ENCODE results near the gene C12orf76. TPM values are rescaled to one million over a fixed set of nuclear protein-coding genes. Genes with fewer than 3 reads are reported as not detected.
A peak's percentile ranks its signal among the peaks of the same experiment; 100 is the strongest.
"Not testable (repeated sequence)": the region's sequence is repeated elsewhere in the genome, so short reads cannot be mapped to it uniquely, and the experiment has no call there.

C12orf76 gene, protein sequence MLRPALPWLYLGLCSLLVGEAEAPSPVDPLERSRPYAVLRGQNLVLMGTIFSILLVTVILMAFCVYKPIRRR
- 14.1 TPM for total RNA-seq

DNA sequence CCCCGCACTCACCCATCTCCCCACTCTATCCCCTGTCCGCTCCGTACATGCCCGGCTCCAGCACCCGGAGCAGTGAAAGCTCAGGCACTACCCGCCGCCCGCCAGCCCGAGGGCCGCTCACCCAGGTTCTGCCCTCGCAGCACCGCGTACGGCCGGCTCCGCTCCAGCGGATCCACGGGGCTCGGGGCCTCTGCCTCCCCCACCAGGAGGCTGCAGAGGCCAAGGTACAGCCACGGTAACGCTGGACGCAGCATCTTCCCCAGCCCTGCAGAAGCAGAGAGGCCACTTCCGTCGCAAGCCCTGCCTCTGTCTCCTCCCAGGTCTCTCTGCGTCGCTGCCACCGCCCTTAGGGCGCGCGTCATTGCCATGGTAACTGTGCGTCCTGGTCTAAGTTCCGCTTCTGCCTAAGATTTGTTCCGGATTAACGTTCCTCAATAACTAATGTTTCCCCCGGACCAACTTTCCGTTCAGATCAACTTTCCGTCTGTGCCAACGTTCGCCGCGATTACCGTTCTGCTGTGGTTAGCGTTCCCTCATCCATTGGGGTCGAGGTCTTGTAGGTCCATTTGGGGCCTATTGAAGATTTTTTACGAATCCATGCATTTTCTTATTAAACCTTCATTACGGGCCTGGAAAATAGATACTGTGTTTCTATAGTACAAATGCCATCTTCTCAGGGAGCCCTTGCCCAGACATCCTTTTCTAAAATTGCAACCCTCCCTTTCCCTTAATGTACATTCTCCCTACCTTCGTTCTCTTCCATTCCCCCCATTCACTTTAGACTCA is at the start of gene C12orf76:
Gene C12orf76 (minus strand): TSS at position 281 of the 786 bp plus-strand sequence. CDS start 27 bp downstream, at position 254.
- DNase-seq (ENCODE audit: low spot score), result peak; percentile 96

DNA sequence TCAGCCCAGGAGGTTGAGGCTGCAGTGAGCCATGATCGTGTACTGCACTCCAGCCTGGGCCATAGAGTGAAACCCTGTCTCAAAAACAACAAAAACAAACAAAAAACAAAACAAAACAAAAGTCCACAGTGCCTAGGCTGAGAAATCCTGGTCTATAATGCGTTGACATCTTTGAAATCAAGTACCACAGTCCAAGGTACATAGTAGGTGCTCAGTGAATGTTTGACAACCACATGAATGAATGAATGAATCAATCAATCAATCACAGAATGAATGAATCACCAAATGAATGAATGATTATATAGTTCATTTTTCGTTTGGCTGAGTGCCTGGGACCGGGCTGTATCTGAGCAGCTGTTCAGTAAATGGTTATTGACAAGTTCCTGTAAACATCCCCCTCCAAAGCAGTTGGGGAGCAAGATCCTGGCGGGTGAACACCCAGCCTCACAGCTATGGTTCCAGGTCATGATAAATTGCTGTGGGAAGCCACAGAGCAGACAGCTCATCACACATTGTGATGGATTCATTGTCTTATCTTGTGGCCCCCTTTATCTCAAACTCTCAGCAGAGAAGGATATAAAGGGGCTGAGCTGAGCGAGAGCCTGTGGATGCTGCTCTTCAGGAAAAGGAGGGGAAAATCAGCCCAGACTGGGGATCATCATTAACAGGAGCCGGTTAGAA is 45.4 kb upstream of the C12orf76 start:
- no peak for DNase-seq (ENCODE audit: low spot score)

GRCh38 chr12:110091136-110091711 is 42.9 kb upstream of the C12orf76 start:
- no peak for DNase-seq (ENCODE audit: low spot score)

- DNase-seq (ENCODE audit: low spot score), result no peak
Observed at GRCh38 chr12:110090266-110091135, 42.2 kb upstream of the C12orf76 start.

- DNase-seq (ENCODE audit: low spot score), result no peak
Observed at GRCh38 chr12:110088936-110089335, 40.6 kb upstream of the C12orf76 start.

DNA sequence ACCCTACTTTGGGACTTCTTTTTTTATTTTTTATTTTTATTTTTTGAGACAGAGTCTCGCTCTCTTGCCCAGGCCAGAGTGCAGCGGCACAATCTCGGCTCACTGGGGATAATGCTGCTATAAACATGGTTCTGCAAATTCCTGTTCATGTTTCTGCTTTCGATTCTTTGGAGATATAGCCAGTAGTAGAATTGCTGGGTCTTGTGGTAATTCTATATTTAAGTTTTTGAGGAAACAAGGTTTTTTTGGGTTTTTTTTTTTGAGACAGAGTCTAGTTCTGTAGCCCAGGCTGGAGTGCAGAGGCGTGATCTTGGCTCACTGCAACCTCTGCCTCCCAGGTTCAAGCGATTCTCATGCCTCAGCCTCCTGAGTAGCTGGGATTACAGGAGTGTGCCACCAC is 39.9 kb upstream of the C12orf76 start:
- not testable (repeated sequence) for DNase-seq (ENCODE audit: low spot score)

- no peak for DNase-seq (ENCODE audit: low spot score)
Observed at GRCh38 chr12:110084314-110085015, 36.1 kb upstream of the C12orf76 start.

- no peak for DNase-seq (ENCODE audit: low spot score)
Observed at GRCh38 chr12:110080410-110080809, 32.1 kb upstream of the C12orf76 start.

DNA sequence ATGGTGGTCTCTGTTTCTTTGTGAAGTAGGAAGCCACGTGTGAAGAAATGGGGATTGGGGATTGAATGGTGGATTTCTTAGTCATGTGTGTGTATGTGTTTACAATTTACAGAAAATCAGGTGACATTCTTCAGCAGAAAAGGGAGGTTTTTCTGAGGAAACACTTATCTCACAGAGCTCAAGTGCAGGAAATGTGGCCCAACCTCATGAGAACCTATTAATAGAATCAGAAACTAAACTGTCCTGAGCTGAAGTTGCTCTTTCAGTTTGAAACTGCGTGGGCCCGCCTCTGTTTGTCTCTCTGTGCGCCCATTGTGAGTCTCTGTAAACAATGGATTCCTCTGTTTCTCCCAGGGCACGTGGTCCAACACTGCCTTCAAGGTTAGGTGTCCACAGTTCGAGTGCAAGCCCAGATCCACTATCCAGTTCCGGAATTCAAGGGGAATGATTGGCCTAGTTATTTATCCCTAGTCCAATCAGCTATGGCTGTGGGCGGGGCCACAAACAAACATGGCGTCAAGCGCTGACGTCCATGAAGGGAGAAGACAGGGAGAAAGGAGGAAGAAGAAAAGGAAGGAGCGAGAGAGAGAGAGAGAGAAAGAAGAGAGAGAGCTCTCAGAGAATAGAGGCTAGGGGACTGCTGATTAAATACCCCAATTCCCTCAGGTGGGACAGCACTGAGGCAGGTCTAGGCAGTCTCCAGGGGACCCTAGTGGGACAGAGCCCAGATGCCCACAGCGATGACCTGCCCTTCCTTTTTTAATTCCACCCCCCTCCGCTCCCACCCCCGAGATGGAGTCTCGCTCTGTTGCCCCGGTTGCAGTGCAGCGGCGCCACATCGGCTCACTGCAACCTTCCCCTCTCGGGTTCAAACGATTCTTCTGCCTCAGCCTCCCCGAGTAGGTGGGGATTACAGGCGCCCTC is 31.4 kb upstream of the C12orf76 start:
- DNase-seq (ENCODE audit: low spot score), result peak; percentile 47

- no peak for DNase-seq (ENCODE audit: low spot score)
Observed at GRCh38 chr12:110077800-110078199, 29.5 kb upstream of the C12orf76 start.

GRCh38 chr12:110075880-110076279 is 27.6 kb upstream of the C12orf76 start:
- DNase-seq (ENCODE audit: low spot score), result no peak

- no peak for DNase-seq (ENCODE audit: low spot score)
Observed at GRCh38 chr12:110074089-110074488, 25.8 kb upstream of the C12orf76 start.

GRCh38 chr12:110073049-110073831 is 24.9 kb upstream of the C12orf76 start:
- DNase-seq (ENCODE audit: low spot score), result no peak

DNA sequence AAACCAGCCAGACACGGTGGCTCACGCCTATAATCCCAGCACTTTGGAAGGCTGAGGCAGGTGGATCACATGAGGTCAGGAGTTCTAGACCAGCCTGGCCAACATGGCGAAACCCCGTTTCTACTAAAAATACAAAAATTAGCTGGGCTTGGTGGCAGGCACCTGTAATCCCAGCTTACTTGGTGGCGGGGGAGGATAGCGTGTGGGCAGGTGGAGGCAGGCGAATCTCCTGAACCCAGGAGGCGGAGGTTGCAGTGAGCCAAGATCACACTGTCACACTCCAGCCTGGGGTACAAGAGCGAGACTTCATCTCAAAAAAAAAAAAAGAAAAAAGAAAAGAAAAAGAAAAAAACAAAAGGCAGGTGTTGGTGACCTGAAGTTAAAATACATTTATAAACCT is 24.3 kb upstream of the C12orf76 start:
- not testable (repeated sequence) for DNase-seq (ENCODE audit: low spot score)

- DNase-seq (ENCODE audit: low spot score), result no peak
Observed at GRCh38 chr12:110071967-110072366, 23.6 kb upstream of the C12orf76 start.

- no peak for DNase-seq (ENCODE audit: low spot score)
Observed at GRCh38 chr12:110071504-110071903, 23.2 kb upstream of the C12orf76 start.

- no peak for DNase-seq (ENCODE audit: low spot score)
Observed at GRCh38 chr12:110068654-110069053, 20.3 kb upstream of the C12orf76 start.

DNA sequence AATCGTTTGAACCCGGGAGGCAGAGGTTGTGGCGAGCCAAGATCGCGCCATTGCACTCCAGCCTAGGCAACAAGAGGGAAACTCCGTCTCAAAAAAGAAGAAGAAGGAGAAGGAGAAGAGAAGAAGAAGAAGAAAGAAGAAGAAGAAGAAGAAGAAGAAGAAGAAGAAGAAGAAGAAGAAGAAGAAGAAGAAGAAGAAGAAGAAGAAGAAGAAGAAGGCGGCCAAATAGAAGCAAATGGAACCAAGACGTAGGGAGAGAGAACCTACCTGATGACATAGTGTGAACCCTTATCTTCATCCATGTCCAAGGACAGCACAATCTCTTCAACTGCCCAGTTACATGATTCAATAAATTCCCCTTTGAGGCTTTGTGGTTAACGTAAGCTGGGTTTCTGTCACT is 19.8 kb upstream of the C12orf76 start:
- DNase-seq (ENCODE audit: low spot score), result not testable (repeated sequence)

- DNase-seq (ENCODE audit: low spot score), result no peak
Observed at GRCh38 chr12:110067531-110067930, 19.2 kb upstream of the C12orf76 start.

Measured in ureter (tissue), 1 donor.